ENCODE measurements around the gene CTDNEP1.
"Not testable (repeated sequence)": the region's sequence is repeated elsewhere in the genome, so short reads cannot be mapped to it uniquely, and the experiment has no call there.

CTDNEP1 gene

GRCh38 chr17:7249214-7249613, 2.3 kb downstream of the CTDNEP1 start:
- Histone ChIP-seq H4K20me1 (ENCODE audit: insufficient read depth, low read length) (peaks cover 46% of the 10 kb centered on the region), H3K9ac (ENCODE audit: low read depth, low read length) (peak overlapping the region; percentile 88), H3K79me2 (ENCODE audit: insufficient read depth, low read length) (peaks cover 79% of the 10 kb centered on the region), H3K27me3 (ENCODE audit: insufficient read depth, low read length, poor library complexity) (no peaks in the 10 kb centered on the region), H3K27ac (ENCODE audit: low read length) (0 out of 2 replicates have a peak overlapping the region, but pooled peaks have one; percentile 18), H2AFZ (ENCODE audit: low read depth, low read length) (no peak overlapping the region), H3K4me2 (ENCODE audit: insufficient read depth, low read length) (peak overlapping the region; percentile 79), H3K36me3 (ENCODE audit: insufficient read depth, low read length) (peaks cover 39% of the 10 kb centered on the region), H3K4me1 (ENCODE audit: insufficient read depth, low read length) (peaks cover 46% of the 10 kb centered on the region), H3K4me3 (ENCODE audit: low read depth in 1 of 2, low read length in 2 of 2) (peak overlapping the region in 1 of 2 experiments; percentile 7; a peak in 2 of 4 replicates), H3K9me3 (ENCODE audit: insufficient read depth, low read length, severe bottlenecking) (no peaks in the 10 kb centered on the region)
- ATAC-seq (ENCODE audit: insufficient read depth, low read depth): no peak
- DNase-seq: no peak
- no peak for TF ChIP-seq CTCF (IDR thresholded peaks at IDR 0.05; ENCODE audit: borderline replicate concordance, extremely low read depth, low read length, poor library complexity, severe bottlenecking)
- TF ChIP-seq EZH2 (IDR thresholded peaks at IDR 0.05; ENCODE audit: borderline replicate concordance, low read depth, low read length, severe bottlenecking): no peak

GRCh38 chr17:7248796-7249195, 2.7 kb downstream of the CTDNEP1 start:
- no peak for TF ChIP-seq CTCF (IDR thresholded peaks at IDR 0.05; ENCODE audit: borderline replicate concordance, extremely low read depth, low read length, poor library complexity, severe bottlenecking)
- TF ChIP-seq EZH2 (IDR thresholded peaks at IDR 0.05; ENCODE audit: borderline replicate concordance, low read depth, low read length, severe bottlenecking): no peak
- Histone ChIP-seq H4K20me1 (ENCODE audit: insufficient read depth, low read length) (peaks cover 46% of the 10 kb centered on the region), H3K79me2 (ENCODE audit: insufficient read depth, low read length) (peaks cover 76% of the 10 kb centered on the region), H3K9ac (ENCODE audit: low read depth, low read length) (peak overlapping the region; percentile 88), H2AFZ (ENCODE audit: low read depth, low read length) (no peak overlapping the region), H3K9me3 (ENCODE audit: insufficient read depth, low read length, severe bottlenecking) (no peaks in the 10 kb centered on the region), H3K4me3 (ENCODE audit: low read depth in 1 of 2, low read length in 2 of 2) (peak overlapping the region in 1 of 2 experiments; percentile 7; a peak in 1 of 4 replicates), H3K4me1 (ENCODE audit: insufficient read depth, low read length) (peaks cover 45% of the 10 kb centered on the region), H3K27me3 (ENCODE audit: insufficient read depth, low read length, poor library complexity) (no peaks in the 10 kb centered on the region), H3K4me2 (ENCODE audit: insufficient read depth, low read length) (peak overlapping the region; percentile 79), H3K27ac (ENCODE audit: low read length) (peak overlapping the region; percentile 18; the same call in 1 of the 2 replicates), H3K36me3 (ENCODE audit: insufficient read depth, low read length) (peaks cover 40% of the 10 kb centered on the region)
- ATAC-seq (ENCODE audit: insufficient read depth, low read depth) (no peak), DNase-seq (no peak)

- no peak overlapping the region for H3K9ac ChIP-seq (ENCODE audit: low read depth, low read length)
- no peaks in the 10 kb centered on the region for H3K27me3 ChIP-seq (ENCODE audit: insufficient read depth, low read length, poor library complexity)
- H3K79me2 ChIP-seq (ENCODE audit: insufficient read depth, low read length): peaks cover 70% of the 10 kb centered on the region
- ATAC-seq (ENCODE audit: insufficient read depth, low read depth) (no peak), DNase-seq (no peak)
- H3K27ac ChIP-seq (ENCODE audit: low read length): no peak overlapping the region
- H2AFZ ChIP-seq (ENCODE audit: low read depth, low read length): no peak overlapping the region
- H3K9me3 ChIP-seq (ENCODE audit: insufficient read depth, low read length, severe bottlenecking): no peaks in the 10 kb centered on the region
- no peak overlapping the region for H3K4me3 ChIP-seq (ENCODE audit: low read depth in 1 of 2, low read length in 2 of 2)
- no peak for TF ChIP-seq EZH2 (IDR thresholded peaks at IDR 0.05; ENCODE audit: borderline replicate concordance, low read depth, low read length, severe bottlenecking)
- TF ChIP-seq CTCF (IDR thresholded peaks at IDR 0.05; ENCODE audit: borderline replicate concordance, extremely low read depth, low read length, poor library complexity, severe bottlenecking): no peak
- H3K4me2 ChIP-seq (ENCODE audit: insufficient read depth, low read length): no peak overlapping the region
- peaks cover 50% of the 10 kb centered on the region for H4K20me1 ChIP-seq (ENCODE audit: insufficient read depth, low read length)
- peaks cover 39% of the 10 kb centered on the region for H3K36me3 ChIP-seq (ENCODE audit: insufficient read depth, low read length)
- peaks cover 44% of the 10 kb centered on the region for H3K4me1 ChIP-seq (ENCODE audit: insufficient read depth, low read length)
Observed at GRCh38 chr17:7246779-7247178, 4.8 kb downstream of the CTDNEP1 start.

- peaks cover 29% of the 10 kb centered on the region for H4K20me1 ChIP-seq (ENCODE audit: insufficient read depth, low read length)
- not testable (repeated sequence) for H3K27me3 ChIP-seq (ENCODE audit: insufficient read depth, low read length, poor library complexity); ATAC-seq (ENCODE audit: insufficient read depth, low read depth); H3K27ac ChIP-seq (ENCODE audit: low read length); H3K4me2 ChIP-seq (ENCODE audit: insufficient read depth, low read length); H3K4me3 ChIP-seq (ENCODE audit: low read depth in 1 of 2, low read length in 2 of 2); H3K9me3 ChIP-seq (ENCODE audit: insufficient read depth, low read length, severe bottlenecking); H2AFZ ChIP-seq (ENCODE audit: low read depth, low read length); DNase-seq; H3K9ac ChIP-seq (ENCODE audit: low read depth, low read length)
- H3K36me3 ChIP-seq (ENCODE audit: insufficient read depth, low read length): peaks cover 49% of the 10 kb centered on the region
- H3K79me2 ChIP-seq (ENCODE audit: insufficient read depth, low read length): peaks cover 60% of the 10 kb centered on the region
- peaks cover 46% of the 10 kb centered on the region for H3K4me1 ChIP-seq (ENCODE audit: insufficient read depth, low read length)
Observed at GRCh38 chr17:7243838-7244237, 7.7 kb downstream of the CTDNEP1 start.

Measured in DND-41 (cell line).